K562 (cell line): ENCODE data around the gene SPATA45. TPM values are rescaled to one million over a fixed set of nuclear protein-coding genes. Genes with fewer than 3 reads are reported as not detected.
A peak's percentile ranks its signal among the peaks of the same experiment; 100 is the strongest.

ENCODE experiments used
- ATF1 ChIP-seq, 2 experiments: fragments of 450-650 bp in 1 of 2; IDR thresholded peaks; 2 replicates each; pipeline ENCODE4 v1.6.1; 2016; ENCODE audit warnings: missing compliant biosample characterization in 1 of 2, missing genetic modification characterization in 1 of 2
- EHMT2 ChIP-seq: fragments of 450-650 bp; IDR thresholded peaks from 2 replicates; pipeline ENCODE4 v1.6.1; 2018; ENCODE audit warnings: antibody characterized with exemption
- EP400 ChIP-seq: fragments of 450-650 bp; IDR thresholded peaks from 2 replicates; pipeline ENCODE4 v1.6.1; 2017; ENCODE audit warnings: antibody characterized with exemption, mild to moderate bottlenecking, moderate library complexity
- FIP1L1 ChIP-seq: fragments of 200-400 bp; formaldehyde crosslinking; IDR thresholded peaks from 2 replicates; pipeline ENCODE4 v1.6.1; 2018; ENCODE audit warnings: mild to moderate bottlenecking, low read depth, low read length; ENCODE audit not compliant: poor library complexity, severe bottlenecking
- FOXJ3 ChIP-seq: sonication (generic); formaldehyde crosslinking; IDR thresholded peaks from 2 replicates; pipeline ENCODE4 v1.4.0; 2020; ENCODE audit warnings: mild to moderate bottlenecking, missing genetic modification reagents
- GABPA ChIP-seq: fragments of 200-800 bp; sonication (Bioruptor generic); conservative IDR thresholded peaks from 2 replicates; pipeline ENCODE4 v1.6.1; 2016; ENCODE audit warnings: low read depth, missing genetic modification characterization, missing compliant biosample characterization
- HOXB6 ChIP-seq: fragments of 250-450 bp; sonication (Bioruptor Pico); IDR thresholded peaks from 2 replicates; pipeline ENCODE4 v1.5.1; 2022; ENCODE audit warnings: mild to moderate bottlenecking, borderline replicate concordance
- MECOM ChIP-seq: fragments of 250-450 bp; sonication (Bioruptor Pico); IDR thresholded peaks from 2 replicates; pipeline ENCODE4 v1.8.0; 2022; ENCODE audit warnings: inconsistent platforms
- MIER1 ChIP-seq: fragments of 450-650 bp; IDR thresholded peaks from 2 replicates; pipeline ENCODE4 v1.6.1; 2016; ENCODE audit warnings: antibody characterized with exemption, mild to moderate bottlenecking, low read depth
- NCOA2 ChIP-seq, 2 experiments: fragments of 450-650 bp; IDR thresholded peaks; 2 replicates each; pipeline ENCODE4 v1.6.1; 2018; ENCODE audit warnings: mild to moderate bottlenecking in 2 of 2, moderate library complexity in 1 of 2; ENCODE audit not compliant: partially characterized antibody in 2 of 2
- PRDM10 ChIP-seq: fragments of 450-650 bp; IDR thresholded peaks from 2 replicates; pipeline ENCODE4 v1.6.1; 2018; ENCODE audit not compliant: partially characterized antibody
- RBM39 ChIP-seq: fragments of 200-400 bp; formaldehyde crosslinking; optimal IDR thresholded peaks from 2 replicates; pipeline ENCODE3; 2018; ENCODE audit warnings: low read depth, low read length
- RFX7 ChIP-seq: fragments of 250-450 bp; sonication (Bioruptor Pico); IDR thresholded peaks from 2 replicates; pipeline ENCODE4 v1.5.1; 2021; ENCODE audit warnings: mild to moderate bottlenecking
- SAFB ChIP-seq: fragments of 200-400 bp; formaldehyde crosslinking; IDR thresholded peaks from 2 replicates; pipeline ENCODE4 v1.6.1; 2017; ENCODE audit warnings: low read depth, low read length, borderline replicate concordance
- ZBED1 ChIP-seq: IDR thresholded peaks from 2 replicates; pipeline ENCODE4 v1.6.1; 2014
- ZC3H8 ChIP-seq: fragments of 450-650 bp; IDR thresholded peaks from 2 replicates; pipeline ENCODE4 v1.6.1; 2017
- ZNF174 ChIP-seq: fragments of 250-450 bp; sonication (Bioruptor Pico); IDR thresholded peaks from 2 replicates; pipeline ENCODE4 v1.4.0; 2020; ENCODE audit warnings: mild to moderate bottlenecking
- ZNF780A ChIP-seq: fragments of 250-450 bp; sonication (Bioruptor Pico); IDR thresholded peaks from 2 replicates; pipeline ENCODE4 v1.5.0; 2021; ENCODE audit warnings: mild to moderate bottlenecking
- polyA plus RNA-seq, 8 experiments: library from polyadenylated mRNA; depleted of rRNA in 4 of 8; stranded (reverse) in 5 of 8; unstranded in 3 of 8; fragments of >200 nt; fragmentation: Nextera tagmentation in 2 of 8; fragmentation: Illumina TruSeq in 1 of 8; extraction: Ambion mirVana in 2 of 8; extraction: Trizol in 1 of 8; gene quantifications; 2 replicates each; pipeline versions ENCODE4 v1.2.1 to v1.2.3, GENCODE V29; 2011 to 2014; ENCODE audit warnings: inconsistent platforms in 1 of 8, missing spikeins in 1 of 8
- total RNA-seq, 7 experiments: library from RNA; depleted of rRNA in 6 of 7; stranded (reverse); fragments of >200 nt in 6 of 7; fragmentation: Illumina TruSeq in 2 of 7; extraction: Trizol in 2 of 7; gene quantifications; 2 replicates each; pipeline versions ENCODE4 v1.2.1 to v1.2.3, GENCODE V29; 2011 to 2021; ENCODE audit warnings: low replicate concordance in 1 of 7
- TF ChIP-seq, protein P1 (sequence below): sonication (generic); formaldehyde crosslinking; IDR thresholded peaks from 2 replicates; pipeline ENCODE4 v1.5.0; 2020; ENCODE audit warnings: missing genetic modification reagents
- TF ChIP-seq, protein P2 (sequence below): fragments of 450-650 bp; IDR thresholded peaks from 2 replicates; pipeline ENCODE4 v1.6.1; 2017; ENCODE audit warnings: antibody characterized with exemption, mild to moderate bottlenecking

The SPATA45 gene
- total and polyA plus RNA-seq, 9 of the 15 experiments (the other 6 are each of a cell fraction or from before 2014, with no cell fraction given): 0.18 TPM; not detected in 8

DNA sequence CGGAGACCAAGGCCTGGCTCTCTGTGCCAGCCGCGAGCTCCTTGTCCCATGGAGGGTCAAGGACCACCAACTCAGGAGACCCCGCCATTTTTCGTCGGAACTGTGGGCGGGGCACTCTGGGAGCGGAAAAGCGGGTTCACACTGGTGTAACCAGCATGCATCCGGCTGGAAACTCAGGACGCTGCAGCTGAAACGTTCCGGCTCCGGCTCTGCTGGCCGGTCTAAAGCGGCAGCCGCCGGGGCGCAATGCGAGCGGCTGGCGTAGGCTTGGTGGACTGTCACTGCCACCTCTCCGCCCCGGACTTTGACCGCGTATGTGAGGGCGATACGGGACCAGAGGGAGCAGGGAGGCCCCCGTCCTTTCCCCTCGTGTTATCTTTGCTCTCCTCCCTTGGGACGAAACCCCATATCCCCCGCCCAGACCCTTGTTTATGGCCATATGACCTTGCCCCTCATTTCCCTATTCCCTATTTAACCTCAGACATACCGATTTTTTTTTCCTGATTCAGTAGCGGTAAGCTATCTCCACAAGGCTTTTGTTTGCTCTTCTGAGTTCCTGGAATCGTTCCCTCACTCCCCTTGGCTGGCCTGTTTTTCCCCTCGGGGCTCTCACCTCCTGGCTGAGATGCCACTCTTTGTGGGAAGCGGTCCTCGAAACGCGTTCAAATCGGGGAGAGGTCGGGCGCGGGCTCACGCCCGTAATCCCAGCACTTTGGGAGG lies 55.6 kb downstream of the SPATA45 start, which contains the start of the genes NSL1 and TATDN3 (continued):
- TF ChIP-seq HOXB6 (CRISPR knock-in tag) (no peak), GABPA (tag) (peak; percentile 98), ZNF174 (CRISPR knock-in tag) (peak; percentile 68; the same call in 1 of the 2 replicates), FIP1L1 (peak; percentile 96), SAFB (no peak), PRDM10 (peak; percentile 13), ZBED1 (no peak; the same call in 1 of the 2 replicates), RFX7 (CRISPR knock-in tag) (no peak), EP400 (peak; percentile 93), FOXJ3 (CRISPR knock-in tag) (no peak), RBM39 (peak; percentile 81), EHMT2 (no peak), ZNF780A (CRISPR knock-in tag) (no peak), MIER1 (no peak), MECOM (CRISPR knock-in tag) (peak; percentile 35; the same call in 1 of the 2 replicates), ZC3H8 (no peak), ATF1 (CRISPR knock-in tag; IDR thresholded peaks at IDR 0.05) (no peak), ATF1 (tag; IDR thresholded peaks at IDR 0.05) (peak; percentile 93), NCOA2 (IDR thresholded peaks at IDR 0.05; ENCODE audit: partially characterized antibody in 2 of 2) (no peak)
- TF ChIP-seq, protein P1, sequence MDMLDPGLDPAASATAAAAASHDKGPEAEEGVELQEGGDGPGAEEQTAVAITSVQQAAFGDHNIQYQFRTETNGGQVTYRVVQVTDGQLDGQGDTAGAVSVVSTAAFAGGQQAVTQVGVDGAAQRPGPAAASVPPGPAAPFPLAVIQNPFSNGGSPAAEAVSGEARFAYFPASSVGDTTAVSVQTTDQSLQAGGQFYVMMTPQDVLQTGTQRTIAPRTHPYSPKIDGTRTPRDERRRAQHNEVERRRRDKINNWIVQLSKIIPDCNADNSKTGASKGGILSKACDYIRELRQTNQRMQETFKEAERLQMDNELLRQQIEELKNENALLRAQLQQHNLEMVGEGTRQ: no peak
- TF ChIP-seq, protein P2, sequence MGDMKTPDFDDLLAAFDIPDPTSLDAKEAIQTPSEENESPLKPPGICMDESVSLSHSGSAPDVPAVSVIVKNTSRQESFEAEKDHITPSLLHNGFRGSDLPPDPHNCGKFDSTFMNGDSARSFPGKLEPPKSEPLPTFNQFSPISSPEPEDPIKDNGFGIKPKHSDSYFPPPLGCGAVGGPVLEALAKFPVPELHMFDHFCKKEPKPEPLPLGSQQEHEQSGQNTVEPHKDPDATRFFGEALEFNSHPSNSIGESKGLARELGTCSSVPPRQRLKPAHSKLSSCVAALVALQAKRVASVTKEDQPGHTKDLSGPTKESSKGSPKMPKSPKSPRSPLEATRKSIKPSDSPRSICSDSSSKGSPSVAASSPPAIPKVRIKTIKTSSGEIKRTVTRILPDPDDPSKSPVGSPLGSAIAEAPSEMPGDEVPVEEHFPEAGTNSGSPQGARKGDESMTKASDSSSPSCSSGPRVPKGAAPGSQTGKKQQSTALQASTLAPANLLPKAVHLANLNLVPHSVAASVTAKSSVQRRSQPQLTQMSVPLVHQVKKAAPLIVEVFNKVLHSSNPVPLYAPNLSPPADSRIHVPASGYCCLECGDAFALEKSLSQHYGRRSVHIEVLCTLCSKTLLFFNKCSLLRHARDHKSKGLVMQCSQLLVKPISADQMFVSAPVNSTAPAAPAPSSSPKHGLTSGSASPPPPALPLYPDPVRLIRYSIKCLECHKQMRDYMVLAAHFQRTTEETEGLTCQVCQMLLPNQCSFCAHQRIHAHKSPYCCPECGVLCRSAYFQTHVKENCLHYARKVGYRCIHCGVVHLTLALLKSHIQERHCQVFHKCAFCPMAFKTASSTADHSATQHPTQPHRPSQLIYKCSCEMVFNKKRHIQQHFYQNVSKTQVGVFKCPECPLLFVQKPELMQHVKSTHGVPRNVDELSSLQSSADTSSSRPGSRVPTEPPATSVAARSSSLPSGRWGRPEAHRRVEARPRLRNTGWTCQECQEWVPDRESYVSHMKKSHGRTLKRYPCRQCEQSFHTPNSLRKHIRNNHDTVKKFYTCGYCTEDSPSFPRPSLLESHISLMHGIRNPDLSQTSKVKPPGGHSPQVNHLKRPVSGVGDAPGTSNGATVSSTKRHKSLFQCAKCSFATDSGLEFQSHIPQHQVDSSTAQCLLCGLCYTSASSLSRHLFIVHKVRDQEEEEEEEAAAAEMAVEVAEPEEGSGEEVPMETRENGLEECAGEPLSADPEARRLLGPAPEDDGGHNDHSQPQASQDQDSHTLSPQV: peak; percentile 44; the same call in 1 of the 2 replicates
